GM18502 (cell line): ENCODE data around the gene SYT1.
"Not testable (repeated sequence)": the region's sequence is repeated elsewhere in the genome, so short reads cannot be mapped to it uniquely, and the experiment has no call there.

Source experiments
- ATAC-seq: cut with Tn5 transposase; IDR thresholded peaks from one replicate; pipeline ENCODE4 v1.9.1; 2021; ENCODE audit warnings: mild to moderate bottlenecking; ENCODE audit not compliant: unreplicated experiment, poor library complexity

Gene SYT1

DNA sequence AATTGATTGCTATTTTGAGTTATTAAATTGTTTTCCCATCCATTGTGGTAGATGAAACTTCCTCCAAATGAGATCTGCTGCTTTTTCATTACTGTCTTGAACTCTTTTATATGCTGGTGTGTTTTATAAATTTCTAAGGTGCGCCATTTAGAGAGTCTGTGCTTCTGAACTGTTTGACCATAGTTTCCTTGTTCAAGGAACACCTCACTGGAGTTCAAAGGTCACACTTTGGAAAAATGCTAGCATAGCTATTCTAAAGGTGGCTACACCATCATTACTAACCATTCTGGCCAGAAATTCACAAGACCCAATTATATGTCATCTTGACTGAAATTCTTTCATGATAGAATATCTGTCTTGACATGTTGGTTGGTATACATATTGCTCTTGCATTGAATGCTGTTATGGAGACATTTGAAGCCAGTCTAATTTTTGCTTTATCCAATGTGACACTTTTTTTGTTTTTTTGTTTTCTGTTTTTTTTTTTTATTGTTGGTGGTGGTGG, 556.7 kb downstream of the SYT1 start:
- ATAC-seq, result no peak

DNA sequence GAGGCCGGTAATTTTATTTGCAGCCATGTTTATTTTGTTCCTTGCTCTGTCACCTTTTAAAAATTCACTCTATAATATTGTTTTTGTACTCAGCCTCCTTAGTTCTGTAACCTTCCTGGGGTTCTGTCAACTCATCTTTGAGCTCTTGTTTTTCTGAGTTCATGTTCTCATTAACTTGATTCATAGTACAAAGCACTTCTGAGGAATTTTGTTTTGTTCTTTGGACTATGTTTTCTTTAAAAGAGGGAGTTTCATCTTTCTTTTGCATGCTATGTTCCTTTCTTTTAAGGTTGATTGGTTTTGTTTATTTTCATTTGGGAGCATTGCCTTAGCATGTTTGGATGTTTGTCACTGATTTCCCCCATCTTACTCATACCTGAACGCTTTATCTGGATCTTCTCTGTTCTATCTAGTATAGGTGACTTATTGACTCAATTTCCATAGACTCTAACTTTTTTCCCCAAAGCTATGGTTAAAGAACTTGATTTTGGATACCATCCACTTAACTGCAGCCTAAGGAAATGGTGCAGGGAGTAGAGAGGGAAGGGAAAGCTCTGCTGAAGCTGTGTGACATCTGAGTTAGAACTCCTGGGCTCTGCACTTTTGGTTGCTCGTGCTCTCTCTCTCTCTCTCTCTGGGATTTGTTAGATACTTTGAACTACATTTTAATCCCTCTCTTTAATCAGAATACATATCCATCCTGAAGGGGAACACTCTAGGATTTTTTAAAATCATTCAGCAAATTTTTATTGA, 557.7 kb downstream of the SYT1 start:
- no peak for ATAC-seq

DNA sequence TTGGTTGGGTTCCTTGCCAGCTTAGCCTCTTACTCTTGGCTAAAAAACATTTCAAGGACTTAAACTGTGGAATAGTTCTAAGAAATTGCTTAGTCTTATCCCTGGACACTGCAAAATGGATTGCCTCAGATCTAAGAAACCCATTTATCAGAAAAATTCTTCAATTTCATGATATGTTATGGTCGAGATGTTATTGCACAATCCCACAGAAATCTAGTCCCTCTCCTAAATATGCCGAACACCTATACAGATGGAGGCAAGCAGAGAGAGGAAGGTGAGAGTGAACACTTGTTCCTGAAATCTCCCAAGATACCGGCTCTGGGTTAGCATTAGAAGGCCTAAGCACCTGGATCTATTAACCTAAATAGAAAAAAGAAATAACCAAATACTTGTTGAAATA, 559.0 kb downstream of the SYT1 start:
- no peak for ATAC-seq

DNA sequence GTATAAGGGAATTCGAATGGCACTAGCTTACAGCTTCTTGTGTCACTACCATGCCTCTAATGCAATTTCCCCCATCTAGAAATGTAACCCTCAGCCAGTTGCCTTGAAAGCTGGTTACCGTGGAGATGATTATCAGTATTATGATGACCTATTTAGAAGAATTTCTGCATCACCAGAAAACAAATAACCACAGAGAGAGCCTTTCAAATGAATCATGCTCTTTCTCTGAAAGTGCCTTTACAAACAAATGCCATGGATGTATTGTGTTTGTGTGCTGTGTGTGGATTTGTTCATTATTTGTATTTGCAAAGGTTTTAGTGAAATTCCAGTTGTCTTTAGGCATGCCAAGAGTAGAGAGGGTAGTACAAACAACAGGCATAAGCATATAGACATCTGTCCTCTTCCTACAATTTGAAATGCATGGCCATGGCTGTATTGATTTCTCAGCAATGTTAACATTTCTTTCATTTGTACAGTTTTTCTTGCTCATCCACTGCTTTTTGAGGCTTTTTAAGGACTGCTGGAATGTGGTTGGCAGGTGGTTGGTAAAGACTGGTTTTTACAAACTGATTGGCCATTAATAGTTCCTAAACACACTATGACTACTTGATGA, 559.6 kb downstream of the SYT1 start:
- ATAC-seq, result no peak

DNA sequence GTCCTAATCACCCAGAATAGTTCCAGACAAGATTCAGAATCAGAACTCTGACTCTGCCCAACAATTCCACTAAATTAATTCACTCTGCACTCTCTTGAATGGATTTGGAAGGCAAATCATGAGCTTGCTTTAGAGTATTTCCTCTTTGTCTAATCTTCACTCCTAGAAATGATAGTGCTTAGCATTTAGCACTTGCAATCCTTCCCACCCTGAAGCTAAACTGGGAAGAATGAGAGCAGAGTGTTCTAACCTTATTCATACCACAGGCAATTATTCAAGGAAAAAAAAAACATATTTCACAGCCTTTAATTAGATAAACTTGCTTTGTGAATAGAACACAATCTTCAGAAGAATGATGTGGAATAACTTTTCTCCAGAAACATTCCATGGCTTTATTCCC, 561.5 kb downstream of the SYT1 start:
- ATAC-seq, result no peak

DNA sequence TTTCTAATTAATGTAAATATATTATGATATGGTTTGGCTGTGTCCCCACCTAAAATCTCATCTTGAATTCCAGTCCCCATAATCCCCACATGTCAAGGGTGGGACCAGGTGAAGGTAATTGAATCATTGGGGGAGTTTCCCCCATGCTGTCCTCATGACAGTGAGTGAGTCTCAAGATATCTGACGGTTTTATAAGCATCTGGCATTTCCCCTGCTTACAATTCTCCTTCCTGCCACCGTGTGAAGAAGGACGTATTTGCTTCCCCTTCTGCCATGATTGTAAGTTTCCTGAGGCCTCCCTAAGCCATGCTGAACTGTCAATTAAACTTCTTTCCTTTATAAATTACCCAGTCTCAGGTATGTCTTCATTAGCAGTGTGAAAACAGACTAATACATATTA, 562.2 kb downstream of the SYT1 start:
- not testable (repeated sequence) for ATAC-seq

DNA sequence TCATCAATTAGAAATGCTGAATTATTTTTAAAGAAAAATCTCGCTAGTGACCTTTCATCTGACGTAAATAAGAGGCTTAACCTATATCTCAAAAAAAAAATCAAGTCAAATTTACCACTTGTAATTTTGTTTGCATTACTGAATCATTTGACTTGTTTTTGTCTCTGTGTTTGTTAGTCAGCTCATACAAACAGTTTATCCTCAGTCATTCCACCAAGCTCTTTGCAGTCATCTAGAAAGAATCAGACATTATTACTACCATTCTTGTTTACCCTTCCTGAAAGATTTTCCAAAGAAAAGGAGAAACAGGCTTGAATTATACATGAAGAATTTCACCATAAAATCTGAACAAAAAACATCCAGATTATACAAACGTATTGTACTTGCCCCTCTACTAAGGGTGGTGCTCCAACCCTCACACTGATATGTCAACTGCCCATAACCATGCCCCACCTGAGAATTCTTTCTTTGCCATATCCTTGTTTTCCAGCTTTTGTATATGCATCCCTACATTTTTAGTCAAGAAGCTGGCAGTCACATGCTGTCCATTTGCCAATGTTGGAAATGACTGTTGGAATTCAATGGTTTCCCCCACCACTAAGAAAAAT, 569.0 kb downstream of the SYT1 start:
- ATAC-seq, result no peak

DNA sequence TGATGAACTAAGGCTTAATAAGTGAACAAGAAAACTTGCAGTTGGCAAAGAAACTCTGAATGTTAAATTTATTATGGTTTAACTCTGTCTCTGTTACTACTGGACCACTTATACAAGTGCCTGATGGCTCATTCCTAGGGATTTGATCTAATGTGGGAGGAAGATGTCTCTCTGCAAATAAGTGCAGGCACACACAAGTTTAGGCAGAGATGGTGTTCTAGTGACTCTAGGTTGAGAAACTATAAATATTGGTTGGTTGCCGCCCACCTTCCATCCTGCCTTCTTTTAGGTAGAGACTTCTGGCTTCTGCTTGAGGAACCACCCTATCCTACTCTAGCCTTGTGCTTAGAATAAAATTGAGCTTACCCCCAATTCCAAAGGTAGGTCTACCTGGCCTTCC, 570.0 kb downstream of the SYT1 start:
- no peak for ATAC-seq

DNA sequence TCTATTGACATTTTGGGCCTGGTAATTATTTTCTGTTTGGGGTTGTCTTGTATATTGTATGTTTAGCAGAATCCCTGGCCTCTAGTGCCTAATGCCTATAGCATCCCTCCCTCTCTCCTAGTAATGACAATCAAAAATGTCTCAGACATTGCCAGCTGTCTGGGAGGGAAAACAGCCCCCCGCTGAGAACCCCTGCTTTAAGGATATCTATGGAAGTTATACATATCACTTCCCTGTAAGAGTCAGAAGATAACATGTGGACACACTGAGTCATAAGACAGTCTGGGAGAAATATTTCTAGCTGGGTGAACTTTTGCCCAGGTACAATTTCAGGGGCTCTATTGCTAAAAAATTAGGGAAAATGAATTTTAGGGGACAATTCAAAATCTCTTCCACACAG, 571.2 kb downstream of the SYT1 start:
- ATAC-seq, result no peak

DNA sequence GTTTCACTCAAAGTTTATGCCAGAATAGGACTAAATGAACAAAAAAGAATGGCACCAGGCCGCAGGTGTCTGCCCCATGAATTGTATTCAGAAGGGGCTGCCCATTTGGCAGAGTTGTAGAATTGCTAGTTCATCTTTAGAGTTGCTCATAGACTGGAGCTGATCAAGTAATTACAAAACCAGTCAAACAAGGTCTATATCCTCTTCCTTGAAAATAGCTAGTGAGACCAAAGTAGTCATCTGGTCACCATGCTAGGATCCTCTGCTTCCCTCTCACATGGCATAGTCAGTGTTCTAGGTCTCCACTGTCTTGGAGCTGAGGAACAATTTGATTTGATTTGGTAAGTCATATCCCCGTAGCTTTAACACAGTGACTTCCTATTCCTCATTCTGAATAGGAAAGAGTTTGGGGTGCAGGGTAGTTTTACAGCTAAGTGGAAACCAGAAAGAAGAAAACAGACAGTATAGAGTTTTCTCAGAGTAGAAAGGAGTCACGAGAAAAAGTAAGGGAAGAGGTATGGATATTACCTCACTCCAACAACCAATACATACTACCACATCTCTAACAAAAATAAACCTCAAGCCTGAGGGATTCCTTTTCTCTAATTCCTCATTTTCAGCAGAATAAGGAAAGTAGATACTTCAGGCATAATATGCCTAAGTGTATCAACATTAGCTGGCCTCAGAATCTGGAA, 574.1 kb downstream of the SYT1 start:
- no peak for ATAC-seq

DNA sequence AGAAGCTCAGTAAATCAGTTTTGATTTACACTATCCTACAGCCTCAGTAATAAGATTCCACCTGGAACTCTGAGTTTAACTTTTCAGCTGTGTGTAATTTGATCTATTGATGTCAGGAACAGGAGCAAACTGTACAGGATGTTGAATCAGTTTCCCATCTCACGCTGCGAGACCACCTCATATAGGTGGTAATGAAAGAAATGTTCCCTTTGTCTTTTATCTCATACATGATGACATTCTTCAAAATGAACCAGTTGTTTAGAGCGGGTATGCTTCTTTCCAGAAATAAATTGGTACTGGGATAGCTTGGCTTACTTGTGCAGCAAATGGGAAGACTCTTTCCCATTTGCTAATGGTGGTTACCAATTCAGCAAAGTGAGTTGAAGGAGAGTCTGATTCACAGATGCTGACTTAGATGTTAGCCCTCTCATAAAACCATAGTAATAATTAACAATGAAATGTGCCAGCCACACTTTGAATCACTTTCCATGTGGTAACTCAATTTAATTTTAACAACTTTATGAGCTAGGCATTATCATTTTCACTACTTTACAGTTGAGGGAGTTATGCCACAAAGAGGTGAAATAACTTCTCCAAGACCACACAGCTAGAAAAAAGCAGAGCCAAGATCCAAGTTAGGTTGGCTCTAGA, 574.7 kb downstream of the SYT1 start:
- no peak for ATAC-seq

DNA sequence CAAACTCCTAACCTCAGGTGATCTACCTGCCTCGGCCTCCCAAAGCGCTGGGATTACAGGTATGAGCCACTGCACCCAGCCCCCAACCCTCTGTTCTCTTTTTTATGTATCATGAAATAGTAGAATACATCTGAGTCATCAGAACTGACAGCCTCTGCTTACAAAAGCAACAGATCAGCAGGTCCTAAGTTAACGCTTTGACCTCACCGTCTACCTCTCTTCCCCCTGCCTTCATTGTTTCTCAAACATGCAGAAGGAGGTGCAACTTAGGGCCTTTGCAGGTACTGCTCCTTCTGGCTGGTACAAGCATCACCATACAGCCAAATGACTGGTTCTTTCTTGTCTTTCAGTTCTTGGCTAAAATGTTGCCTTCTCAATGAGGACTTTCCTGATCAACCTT, 577.0 kb downstream of the SYT1 start:
- no peak for ATAC-seq

DNA sequence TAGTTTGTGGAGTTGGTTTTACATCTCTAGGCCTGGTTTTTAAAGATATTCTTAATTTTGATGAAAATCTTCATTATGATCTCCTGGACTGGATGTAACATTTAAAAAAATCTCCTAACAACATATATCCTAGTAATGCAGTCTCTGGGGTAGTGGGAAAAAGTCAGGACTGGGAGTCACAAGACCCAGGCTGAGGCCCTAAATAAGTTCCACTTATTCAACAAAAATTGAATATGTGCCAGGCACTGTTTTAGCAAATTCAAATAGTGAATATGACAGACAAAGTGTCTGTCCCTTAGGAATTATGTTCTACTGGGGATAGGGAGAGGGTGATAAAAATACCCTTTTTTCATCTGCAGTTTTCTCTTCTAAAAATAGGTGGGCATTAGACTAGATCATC, 577.8 kb downstream of the SYT1 start:
- ATAC-seq, result no peak

DNA sequence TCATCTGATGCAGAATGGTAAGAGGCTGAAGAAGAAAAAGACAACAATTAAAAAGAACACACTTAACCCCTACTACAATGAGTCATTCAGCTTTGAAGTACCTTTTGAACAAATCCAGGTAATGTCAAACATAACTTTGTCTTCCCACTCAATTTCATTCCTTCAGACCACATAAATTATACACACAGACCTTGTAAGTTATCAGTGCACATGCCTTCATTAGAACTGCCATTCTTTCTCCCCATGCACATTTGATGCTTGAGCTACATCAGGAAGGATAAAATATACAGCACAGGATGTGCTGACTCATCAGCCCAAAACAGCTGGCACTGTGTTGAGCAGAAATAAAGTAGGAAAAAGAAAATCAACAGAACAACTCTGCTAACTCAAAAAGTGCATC, 579.5 kb downstream of the SYT1 start:
- no peak for ATAC-seq

DNA sequence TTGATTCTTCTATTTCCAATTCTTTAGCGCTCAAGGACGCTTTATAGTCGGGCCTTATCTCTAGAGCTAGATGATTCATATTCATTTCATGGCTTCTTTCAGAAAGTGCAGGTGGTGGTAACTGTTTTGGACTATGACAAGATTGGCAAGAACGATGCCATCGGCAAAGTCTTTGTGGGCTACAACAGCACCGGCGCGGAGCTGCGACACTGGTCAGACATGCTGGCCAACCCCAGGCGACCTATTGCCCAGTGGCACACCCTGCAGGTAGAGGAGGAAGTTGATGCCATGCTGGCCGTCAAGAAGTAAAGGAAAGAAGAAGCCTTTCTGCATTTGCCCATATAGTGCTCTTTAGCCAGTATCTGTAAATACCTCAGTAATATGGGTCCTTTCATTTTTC, 584.2 kb downstream of the SYT1 start:
- no peak for ATAC-seq

DNA sequence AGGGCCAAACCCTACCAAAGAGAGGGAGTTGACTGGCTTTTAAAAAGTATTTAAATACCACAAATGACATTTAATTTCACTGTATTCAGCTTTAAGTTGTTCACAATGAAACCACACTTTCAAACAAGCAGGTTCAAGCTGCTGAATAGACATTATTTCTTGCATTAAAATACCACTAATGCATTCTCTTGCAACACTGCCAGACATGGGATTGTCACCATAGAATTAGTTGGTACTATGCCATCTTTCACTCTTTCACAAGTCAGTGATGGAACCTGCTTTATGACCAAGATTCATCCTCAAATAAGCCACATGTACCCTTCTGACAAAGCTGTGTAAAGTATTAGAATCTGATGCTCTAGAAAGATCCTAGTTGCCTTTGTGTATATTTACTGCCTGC, 586.8 kb downstream of the SYT1 start:
- no peak for ATAC-seq

DNA sequence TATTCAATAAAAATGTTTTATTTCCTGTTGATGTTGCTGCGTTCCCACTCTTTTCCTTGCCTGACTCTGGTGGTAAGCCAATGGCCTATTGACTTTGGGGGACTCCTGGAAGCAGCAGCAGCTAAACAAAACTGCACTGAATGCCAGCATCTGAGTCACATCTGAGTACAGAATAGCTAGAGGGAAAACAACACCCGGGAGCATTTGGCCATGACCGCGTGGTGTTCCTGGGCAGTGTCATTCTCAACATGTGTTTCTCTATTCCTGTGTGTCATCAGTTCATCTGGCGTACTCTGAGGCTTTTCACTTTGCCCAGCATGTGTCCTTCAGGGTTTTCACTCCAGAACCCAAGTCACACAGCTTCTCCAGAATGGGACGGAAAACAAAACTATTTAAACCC, 587.4 kb downstream of the SYT1 start:
- no peak for ATAC-seq

DNA sequence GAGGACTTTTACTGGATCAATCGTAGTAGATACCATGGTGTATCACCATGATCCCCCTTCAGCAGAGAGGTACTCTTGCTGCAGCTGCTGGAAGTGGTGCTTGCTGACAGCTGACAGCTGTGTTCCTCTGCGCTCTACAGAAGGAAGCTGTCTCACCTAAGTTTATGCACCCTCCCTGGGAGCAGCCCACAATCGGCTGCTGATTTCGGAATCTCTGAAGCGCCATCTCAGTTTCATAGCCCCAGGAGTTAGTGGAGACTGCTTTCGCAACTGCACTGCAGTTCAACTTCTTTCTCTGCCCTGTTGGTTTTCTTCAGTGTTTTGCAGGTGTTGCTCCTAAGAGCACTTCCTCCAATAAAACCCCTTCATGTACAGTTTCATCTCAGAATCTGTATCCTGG, 588.3 kb downstream of the SYT1 start:
- ATAC-seq, result no peak

DNA sequence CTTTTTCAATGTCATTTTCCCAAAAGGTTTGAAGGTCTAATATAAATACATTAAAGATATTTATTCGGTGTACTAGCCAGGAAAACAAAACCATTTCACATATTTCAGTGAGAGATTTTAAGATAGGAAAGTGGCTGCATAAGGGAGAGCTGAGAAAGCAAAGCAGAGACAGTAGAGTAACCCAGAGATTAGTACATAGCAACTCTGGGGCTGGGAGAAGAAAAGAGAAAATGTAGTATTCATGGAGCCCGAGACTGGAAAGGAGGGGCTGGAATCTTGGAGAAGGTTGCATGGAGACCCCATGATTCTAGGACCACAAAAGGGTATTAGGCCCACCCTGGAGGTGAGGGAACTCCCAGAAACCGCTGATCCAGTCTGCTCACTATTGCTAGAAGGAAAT, 589.2 kb downstream of the SYT1 start:
- no peak for ATAC-seq

DNA sequence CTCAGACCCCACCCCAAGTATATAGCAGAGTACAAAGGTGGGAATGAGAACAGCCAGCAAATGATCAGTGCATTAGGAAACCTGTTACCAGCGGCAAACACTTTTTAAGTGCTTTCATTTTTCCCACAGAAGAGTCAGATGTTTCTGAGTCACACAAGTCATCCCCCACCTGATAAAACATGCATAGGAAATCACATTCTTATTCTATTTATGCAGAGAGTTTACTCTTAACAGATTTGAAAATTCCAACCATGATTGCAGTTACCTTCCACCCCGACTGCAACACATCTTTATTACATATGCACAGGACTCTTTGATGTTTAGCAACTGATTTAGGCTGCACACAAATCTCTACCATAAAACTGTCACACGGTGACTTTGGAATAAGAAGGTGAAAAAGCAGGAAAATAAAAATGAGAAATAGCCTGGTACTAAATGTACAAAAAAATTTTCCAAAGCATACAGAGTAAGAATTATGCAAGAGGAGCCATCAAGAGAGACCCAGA, 589.8 kb downstream of the SYT1 start:
- ATAC-seq, result no peak
